Esophagus muscularis mucosa (tissue), 4 donors: ENCODE data around the gene PDE4D. TPM values are rescaled to one million over a fixed set of nuclear protein-coding genes. Genes with fewer than 3 reads are reported as not detected.

Experiments
- DNase-seq: peaks from one replicate; pipeline ENCODE4 v3.0.0-alpha.2; 2017; ENCODE audit errors: extremely low spot score
- H3K27ac ChIP-seq, 4 donors: fragments of 200-600 bp; sonication (generic); replicated peaks in 1 of 4; 1 replicate in 3 of 4; 2 replicates in 1 of 4; pipeline ENCODE4 v1.5.1; 2016 to 2019; ENCODE audit warnings: mild to moderate bottlenecking in 1 of 4
- H3K27me3 ChIP-seq, 4 donors: fragments of 200-600 bp; sonication (generic); one replicate each; pipeline versions ENCODE4 v1.5.1 to v1.6.0; 2016 to 2019
- H3K36me3 ChIP-seq, 4 donors: fragments of 200-600 bp; sonication (generic); one replicate each; pipeline ENCODE4 v1.5.1; 2016 to 2019
- H3K4me1 ChIP-seq, 4 donors: fragments of 200-600 bp; sonication (generic); one replicate each; pipeline ENCODE4 v1.5.1; 2016 to 2019
- H3K4me3 ChIP-seq, 4 donors: fragments of 200-600 bp; sonication (generic); 1 replicate in 2 of 4; 2 replicates in 2 of 4; pipeline ENCODE4 v1.5.1; 2016 to 2019; ENCODE audit warnings: mild to moderate bottlenecking in 4 of 4, moderate library complexity in 1 of 4
- H3K9me3 ChIP-seq, 4 donors: fragments of 200-600 bp; sonication (generic); 1 replicate in 3 of 4; 2 replicates in 1 of 4; pipeline ENCODE4 v1.5.1; 2016 to 2019
- EP300 ChIP-seq: sonication (generic); formaldehyde crosslinking; IDR thresholded peaks from one replicate; pipeline ENCODE4 v1.6.1; 2017; ENCODE audit warnings: antibody characterized with exemption
- POLR2A ChIP-seq: fragments of 450-650 bp; IDR thresholded peaks from one replicate; pipeline ENCODE4 v1.6.1; 2017; ENCODE audit warnings: antibody characterized with exemption, moderate library complexity, mild to moderate bottlenecking, low read depth
- POLR2AphosphoS5 ChIP-seq, 2 donors: sonication (generic); formaldehyde crosslinking; IDR thresholded peaks; one replicate each; pipeline ENCODE4 v1.6.1; 2017; ENCODE audit warnings: antibody characterized with exemption in 2 of 2
- WGBS: methylation state at CpG from one replicate; pipeline ENCODE4 v1.1.5; 2018; 5-methylcytosine and 5-hydroxymethylcytosine counted together
- intact Hi-C: fragments of 100-400 bp; cut with DNase I; formaldehyde crosslinking; loops from one replicate; pipeline ENCODE4 v1.15.1; 2023
- total RNA-seq, 4 donors: library from RNA; depleted of rRNA; stranded (reverse); fragments of >200 nt; gene quantifications; one replicate each; pipeline versions ENCODE4 v1.1.0 to v1.2.1, GENCODE V29; 2016
- TF ChIP-seq, protein P1 (sequence below), 3 experiments: fragments of 200-600 bp in 2 of 3; fragments of 450-650 bp in 1 of 3; sonication (generic) in 2 of 3; IDR thresholded peaks; one replicate each; pipeline ENCODE4 v1.5.1; 2017 to 2019; ENCODE audit warnings: antibody characterized with exemption in 3 of 3, mild to moderate bottlenecking in 2 of 3, moderate library complexity in 1 of 3

PDE4D gene
- total RNA-seq, 4 donors from 2014 or later, result 39.2 to 87.0 (median 50.2) TPM

GRCh38 chr5:59484618-59485017 is 408.9 kb downstream of the PDE4D start:
- TF ChIP-seq EP300, result no peak
- TF ChIP-seq, protein P1, sequence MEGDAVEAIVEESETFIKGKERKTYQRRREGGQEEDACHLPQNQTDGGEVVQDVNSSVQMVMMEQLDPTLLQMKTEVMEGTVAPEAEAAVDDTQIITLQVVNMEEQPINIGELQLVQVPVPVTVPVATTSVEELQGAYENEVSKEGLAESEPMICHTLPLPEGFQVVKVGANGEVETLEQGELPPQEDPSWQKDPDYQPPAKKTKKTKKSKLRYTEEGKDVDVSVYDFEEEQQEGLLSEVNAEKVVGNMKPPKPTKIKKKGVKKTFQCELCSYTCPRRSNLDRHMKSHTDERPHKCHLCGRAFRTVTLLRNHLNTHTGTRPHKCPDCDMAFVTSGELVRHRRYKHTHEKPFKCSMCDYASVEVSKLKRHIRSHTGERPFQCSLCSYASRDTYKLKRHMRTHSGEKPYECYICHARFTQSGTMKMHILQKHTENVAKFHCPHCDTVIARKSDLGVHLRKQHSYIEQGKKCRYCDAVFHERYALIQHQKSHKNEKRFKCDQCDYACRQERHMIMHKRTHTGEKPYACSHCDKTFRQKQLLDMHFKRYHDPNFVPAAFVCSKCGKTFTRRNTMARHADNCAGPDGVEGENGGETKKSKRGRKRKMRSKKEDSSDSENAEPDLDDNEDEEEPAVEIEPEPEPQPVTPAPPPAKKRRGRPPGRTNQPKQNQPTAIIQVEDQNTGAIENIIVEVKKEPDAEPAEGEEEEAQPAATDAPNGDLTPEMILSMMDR (IDR thresholded peaks at IDR 0.05), result no peak
- TF ChIP-seq POLR2A, result no peak
- no peak for TF ChIP-seq POLR2AphosphoS5 (IDR thresholded peaks at IDR 0.05)
- DNase-seq, result no peak
- Histone ChIP-seq H3K27me3 (no peaks in the 10 kb centered on the region), H3K9me3 (no peaks in the 10 kb centered on the region), H3K36me3 (no peaks in the 10 kb centered on the region), H3K27ac (no peak overlapping the region), H3K4me3 (no peak overlapping the region), H3K4me1 (peaks cover 0 to 42% (median 31%) of the 10 kb centered on the region in 4 donors)
- WGBS, result 84% methylated on average over 2 of the region's 2 CpGs
- intact Hi-C loops, result no loop called here

DNA sequence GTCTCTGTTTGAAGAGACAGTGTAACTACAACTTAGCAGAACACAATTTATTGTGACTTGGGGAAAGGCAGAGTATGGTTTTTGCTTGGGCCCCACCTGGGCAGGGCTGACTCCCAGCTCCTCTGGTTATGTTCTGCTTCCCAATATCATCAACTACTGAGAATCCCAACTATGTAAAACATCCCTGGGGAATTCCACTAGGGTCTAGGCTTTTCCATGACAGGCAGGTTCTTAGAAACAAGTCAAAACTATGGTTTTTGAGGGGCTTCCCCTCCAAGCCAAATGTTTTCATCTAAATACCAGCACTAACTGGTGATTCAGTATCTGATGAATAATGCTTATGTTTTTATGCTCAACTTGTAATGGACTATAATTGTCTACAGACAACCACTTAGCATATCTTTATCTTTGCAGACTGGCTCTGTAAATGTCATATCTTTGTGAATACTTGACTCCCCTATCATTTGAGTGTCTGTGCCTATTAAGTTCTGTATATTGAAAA is 409.5 kb downstream of the PDE4D start:
- TF ChIP-seq EP300, result no peak
- TF ChIP-seq POLR2AphosphoS5 (IDR thresholded peaks at IDR 0.05), result no peak
- TF ChIP-seq POLR2A, result no peak
- TF ChIP-seq, protein P1 (IDR thresholded peaks at IDR 0.05), result no peak
- no peak overlapping the region for H3K27ac ChIP-seq
- H3K4me1 ChIP-seq, result peaks cover 0 to 38% (median 29%) of the 10 kb centered on the region in 4 donors

DNA sequence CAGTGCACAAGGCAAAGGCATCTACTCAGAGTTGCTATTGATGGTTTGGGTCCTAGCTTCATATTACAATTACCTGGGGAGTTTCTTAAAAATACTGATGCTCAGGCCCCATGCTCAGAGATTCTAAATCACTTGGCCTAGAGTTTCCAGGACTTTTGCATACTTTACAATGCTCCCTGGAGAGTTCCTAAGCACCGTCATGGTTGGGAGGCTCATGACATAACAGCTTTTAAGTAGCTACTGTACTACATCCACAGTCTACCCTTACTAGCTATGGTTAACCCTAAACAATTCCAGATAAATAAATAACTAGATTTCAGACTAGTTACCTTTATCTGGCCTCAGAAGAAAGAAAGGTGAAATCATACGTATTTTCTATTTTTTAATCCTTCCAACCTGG is 414.4 kb downstream of the PDE4D start:
- H3K27me3 ChIP-seq, result no peaks in the 10 kb centered on the region
- H3K9me3 ChIP-seq, result no peaks in the 10 kb centered on the region
- no peak for DNase-seq
- 48% methylated on average over 2 of the region's 2 CpGs for WGBS
- peaks cover 0 to 7% (median 5%) of the 10 kb centered on the region in 4 donors for H3K4me1 ChIP-seq
- TF ChIP-seq, protein P1 (IDR thresholded peaks at IDR 0.05), result no peak
- TF ChIP-seq EP300 (no peak), POLR2A (no peak), POLR2AphosphoS5 (IDR thresholded peaks at IDR 0.05) (no peak)
- intact Hi-C loops, result no loop called here
- H3K36me3 ChIP-seq, result no peaks in the 10 kb centered on the region
- H3K4me3 ChIP-seq, result no peak overlapping the region
- no peak overlapping the region for H3K27ac ChIP-seq

More for the DNA sequence above, 409.5 kb downstream of the PDE4D start:
- intact Hi-C loops, result no loop called here
- Histone ChIP-seq H3K27me3 (no peaks in the 10 kb centered on the region), H3K36me3 (no peaks in the 10 kb centered on the region), H3K9me3 (no peaks in the 10 kb centered on the region), H3K4me3 (no peak overlapping the region)
- no peak for DNase-seq

- intact Hi-C loops, result no loop called here
- H3K27me3 ChIP-seq, result no peaks in the 10 kb centered on the region
- H3K4me3 ChIP-seq, result no peak overlapping the region
- DNase-seq, result no peak
- peaks cover 0 to 5% (median 0%) of the 10 kb centered on the region in 4 donors for H3K4me1 ChIP-seq
- TF ChIP-seq POLR2AphosphoS5 (IDR thresholded peaks at IDR 0.05) (no peak), EP300 (no peak), POLR2A (no peak)
- TF ChIP-seq, protein P1 (IDR thresholded peaks at IDR 0.05), result no peak
- no peaks in the 10 kb centered on the region for H3K9me3 ChIP-seq
- no peak overlapping the region for H3K27ac ChIP-seq
- H3K36me3 ChIP-seq, result no peaks in the 10 kb centered on the region
- WGBS, result 75% methylated on average over 1 of the region's 1 CpG
These were observed 419.2 kb downstream of the PDE4D start for GRCh38 chr5:59474324-59474723.

- no peak overlapping the region for H3K4me3 ChIP-seq
- H3K36me3 ChIP-seq, result no peaks in the 10 kb centered on the region
- TF ChIP-seq POLR2AphosphoS5 (IDR thresholded peaks at IDR 0.05), result no peak
- TF ChIP-seq POLR2A, result no peak
- TF ChIP-seq, protein P1 (IDR thresholded peaks at IDR 0.05), result no peak
- TF ChIP-seq EP300, result no peak
- peaks cover 0 to 5% (median 0%) of the 10 kb centered on the region in 4 donors for H3K4me1 ChIP-seq
- no peaks in the 10 kb centered on the region for H3K9me3 ChIP-seq
- intact Hi-C loops, result no loop called here
- no peak overlapping the region for H3K27ac ChIP-seq
- H3K27me3 ChIP-seq, result no peaks in the 10 kb centered on the region
- no peak for DNase-seq
These were observed 419.9 kb downstream of the PDE4D start for GRCh38 chr5:59473611-59474010.
